GM19240 (cell line): ENCODE data around the gene ANKFN1.
"Not testable (repeated sequence)": the region's sequence is repeated elsewhere in the genome, so short reads cannot be mapped to it uniquely, and the experiment has no call there.

Source experiments
- DNase-seq: peaks from one replicate; pipeline ENCODE4 v3.0.0; 2011; ENCODE audit warnings: low spot score; ENCODE audit not compliant: insufficient read length

The ANKFN1 gene

GRCh38 chr17:56325313-56326000, 172.2 kb downstream of the ANKFN1 start:
- DNase-seq: no peak

DNA sequence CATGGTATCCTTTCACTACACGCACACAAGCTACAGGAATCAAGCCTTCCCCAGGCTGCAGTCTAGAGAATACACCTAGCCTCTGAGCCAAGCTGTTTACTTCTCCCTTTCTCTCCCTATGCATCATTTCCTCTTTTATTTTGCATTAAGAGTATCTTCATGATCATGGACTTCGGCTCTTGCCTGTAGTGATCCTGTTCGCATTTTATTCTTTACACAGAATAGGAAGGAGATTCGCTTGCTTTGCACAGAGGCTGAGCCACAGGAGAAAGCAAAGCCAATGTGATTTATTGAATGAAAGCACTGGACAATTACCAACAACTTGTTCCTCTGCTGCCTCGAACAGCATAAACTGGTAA, 172.7 kb downstream of the ANKFN1 start:
- no peak for DNase-seq

DNA sequence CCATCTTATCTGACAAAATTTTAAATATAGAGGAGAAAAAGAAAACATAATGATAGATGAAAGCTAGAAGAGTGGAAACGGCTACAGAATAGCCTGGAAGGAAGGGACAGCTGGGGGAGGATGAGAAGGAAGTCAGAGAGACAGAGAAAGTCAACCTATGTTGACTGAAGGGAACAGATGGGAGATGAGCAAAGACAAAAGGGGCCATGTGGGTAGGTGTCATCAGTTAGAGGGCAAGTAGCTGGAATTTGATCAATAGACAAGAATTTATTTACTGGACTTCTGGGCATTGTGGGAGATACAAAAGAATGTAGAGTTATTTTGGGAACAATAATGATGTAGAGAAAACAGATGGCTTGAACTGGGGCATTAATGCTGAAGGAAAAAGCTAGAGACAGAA, 194.4 kb downstream of the ANKFN1 start:
- DNase-seq: no peak

- DNase-seq: no peak
Measured at GRCh38 chr17:56350592-56350991, 197.3 kb downstream of the ANKFN1 start.

- DNase-seq: no peak
Measured at GRCh38 chr17:56351675-56352074, 198.4 kb downstream of the ANKFN1 start.

- no peak for DNase-seq
Measured at GRCh38 chr17:56358651-56359050, 205.4 kb downstream of the ANKFN1 start.

DNA sequence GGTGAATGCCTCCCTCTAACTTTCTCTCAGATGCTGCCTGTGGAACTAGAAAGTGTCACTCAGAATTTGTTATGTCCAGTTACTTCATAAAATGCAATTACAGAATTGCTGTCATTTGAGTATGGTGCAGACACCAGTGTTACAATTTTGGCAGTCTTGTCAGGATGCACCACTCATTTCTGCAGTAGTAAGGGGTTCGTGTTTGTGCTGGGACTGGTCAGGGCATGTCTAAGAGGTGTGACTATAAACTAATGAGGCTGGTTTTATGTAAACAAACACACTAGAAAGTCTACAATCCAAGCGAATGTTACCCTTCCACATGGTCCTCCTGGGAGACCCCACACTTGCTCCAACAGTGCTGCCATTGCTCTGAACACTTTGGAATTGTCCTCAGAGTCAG, 206.2 kb downstream of the ANKFN1 start:
- no peak for DNase-seq

GRCh38 chr17:56367366-56367765, 214.1 kb downstream of the ANKFN1 start:
- no peak for DNase-seq

GRCh38 chr17:56373981-56374833, 220.9 kb downstream of the ANKFN1 start:
- DNase-seq: no peak

- no peak for DNase-seq
Measured at GRCh38 chr17:56389356-56389755, 236.1 kb downstream of the ANKFN1 start.

DNA sequence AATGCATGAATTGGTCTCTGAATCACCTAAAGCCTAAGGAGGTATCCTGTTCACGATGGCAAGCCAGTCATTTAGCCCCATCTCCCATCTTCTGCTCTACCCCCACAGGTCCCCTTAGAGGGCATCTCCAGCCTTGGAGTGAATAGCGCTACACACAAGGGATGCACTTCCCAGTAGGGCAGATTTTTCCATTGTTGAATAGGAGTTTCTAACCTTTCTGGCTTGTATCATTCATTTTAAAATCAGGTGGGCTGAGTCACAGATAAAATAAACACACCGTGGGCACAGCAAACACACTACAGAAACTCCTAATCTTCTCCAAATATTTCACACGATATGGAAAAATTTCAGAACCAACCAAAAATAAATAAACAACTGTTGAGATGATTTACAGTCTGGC, 239.0 kb downstream of the ANKFN1 start:
- no peak for DNase-seq

DNA sequence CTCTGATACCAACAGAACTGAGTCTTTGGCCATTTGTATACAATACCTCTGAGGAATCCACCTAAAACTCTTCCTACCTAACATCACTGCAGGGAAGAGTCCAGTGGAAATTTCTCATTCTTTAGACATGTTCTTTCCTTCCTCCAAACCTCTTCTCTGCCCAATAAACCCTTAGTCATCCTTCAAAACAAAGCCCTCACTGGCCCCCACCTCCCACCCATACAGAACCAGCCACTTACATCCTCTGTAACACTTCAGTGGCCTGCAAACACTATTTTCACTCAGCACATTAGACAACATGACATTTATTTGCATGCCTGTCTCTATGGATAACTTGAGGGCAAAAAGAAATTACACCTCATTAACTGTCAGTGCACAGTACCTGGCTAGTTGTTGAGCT, 239.9 kb downstream of the ANKFN1 start:
- DNase-seq: no peak

GRCh38 chr17:56395787-56396186, 242.5 kb downstream of the ANKFN1 start:
- no peak for DNase-seq

GRCh38 chr17:56407086-56407485, 253.8 kb downstream of the ANKFN1 start:
- no peak for DNase-seq

DNA sequence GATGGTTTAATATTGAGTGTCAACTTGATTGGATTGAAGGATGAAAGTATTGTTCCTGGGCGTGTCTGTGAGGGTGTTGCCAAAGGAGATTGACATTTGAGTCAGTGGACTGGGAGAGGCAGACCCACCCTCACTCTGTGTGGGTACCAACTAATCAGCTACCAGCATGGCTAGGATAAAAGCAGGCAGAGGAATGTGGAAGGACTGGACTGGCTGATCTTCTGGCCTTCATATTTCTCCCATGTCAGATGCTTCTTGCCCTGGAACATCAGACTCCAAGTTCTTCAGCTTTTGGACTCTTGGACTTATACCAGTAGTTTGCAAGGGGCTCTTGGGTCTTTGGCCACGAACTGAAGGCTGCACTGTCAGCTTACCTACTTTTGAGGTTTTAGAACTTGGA, 259.1 kb downstream of the ANKFN1 start:
- DNase-seq: not testable (repeated sequence)

DNA sequence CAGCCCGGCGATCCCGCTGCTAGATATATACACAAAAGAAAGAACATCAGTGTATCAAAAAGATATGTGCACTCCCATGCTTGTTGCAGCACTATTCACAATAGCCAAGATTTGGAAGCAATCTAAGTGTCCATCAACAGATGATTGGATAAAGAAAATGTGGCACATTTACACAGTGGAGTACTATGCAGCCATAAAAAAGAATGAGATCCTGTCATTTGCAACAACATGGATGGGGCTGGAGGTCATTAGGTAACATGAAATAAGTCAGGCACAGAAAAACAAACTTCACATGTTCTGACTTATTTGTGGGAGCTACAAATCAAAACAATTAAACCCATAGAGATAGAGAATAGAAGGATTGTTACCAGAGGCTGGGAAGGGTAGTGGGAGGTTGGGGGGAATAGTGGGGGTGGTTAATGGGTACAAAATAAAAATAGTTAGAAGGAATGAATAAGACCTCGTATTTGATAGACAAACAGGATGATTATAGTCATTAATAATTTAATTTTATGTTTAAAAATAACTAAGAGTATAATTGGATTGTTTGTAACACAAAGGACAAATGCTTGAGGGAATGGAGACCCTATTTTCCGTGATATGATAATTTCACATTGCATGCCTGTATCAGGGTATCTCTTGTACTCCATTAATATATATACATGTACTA, 263.5 kb downstream of the ANKFN1 start:
- no peak for DNase-seq

- DNase-seq: no peak
Measured at GRCh38 chr17:56424005-56424404, 270.7 kb downstream of the ANKFN1 start.

- no peak for DNase-seq
Measured at GRCh38 chr17:56424543-56425044, 271.3 kb downstream of the ANKFN1 start.

- no peak for DNase-seq
Measured at GRCh38 chr17:56425483-56425882, 272.2 kb downstream of the ANKFN1 start.

DNA sequence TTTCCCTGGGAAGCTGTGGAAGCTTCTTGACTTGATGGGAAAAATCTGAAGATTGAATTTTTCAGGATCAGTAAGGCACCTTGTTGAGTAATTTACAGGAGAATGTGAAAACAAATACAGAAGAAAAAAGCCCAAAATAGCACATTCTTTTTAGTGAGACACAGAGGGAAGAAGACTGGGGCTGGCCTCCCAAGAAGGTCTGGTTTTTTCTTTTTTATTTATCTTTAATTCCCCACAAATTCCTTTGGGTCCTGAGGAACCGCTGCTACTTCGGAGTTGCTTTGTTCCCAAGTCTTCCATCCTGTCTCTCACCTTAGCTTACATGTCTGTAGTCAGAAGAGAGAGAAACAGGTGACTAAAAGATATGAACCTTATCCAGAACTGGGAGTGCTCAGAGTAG, 273.6 kb downstream of the ANKFN1 start:
- DNase-seq: no peak

- no peak for DNase-seq
Measured at GRCh38 chr17:56431736-56432135, 278.5 kb downstream of the ANKFN1 start.

DNA sequence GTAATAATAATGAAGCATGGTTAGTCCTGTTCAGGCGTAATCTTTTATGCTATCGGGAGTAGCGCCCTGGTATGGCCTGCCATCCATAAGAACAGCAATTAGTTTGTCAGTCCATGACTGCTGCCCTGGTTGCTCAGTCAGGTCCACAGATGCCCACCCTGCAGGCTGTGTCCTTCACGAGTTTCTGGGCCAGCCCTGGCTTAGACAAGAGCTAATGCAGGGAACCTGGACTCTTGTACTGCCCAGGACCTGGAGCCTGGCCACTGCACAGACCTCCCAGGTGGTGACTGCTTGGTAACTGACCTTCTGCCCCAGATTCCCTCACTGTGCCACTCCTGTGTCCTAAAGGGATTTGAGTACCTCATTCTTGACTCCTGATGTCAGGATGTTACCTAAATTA, 279.2 kb downstream of the ANKFN1 start:
- DNase-seq: no peak
